Liver (tissue), 3 donors: Measurements from ENCODE around the gene SLC6A12.

Source experiments
- CTCF ChIP-seq: fragments of 150-350 bp; IDR thresholded peaks from 2 replicates; pipeline ENCODE4 v1.5.1; 2017; ENCODE audit warnings: improper control_type of control experiment, low read depth, low read length; ENCODE audit not compliant: missing input control
- EGR1 ChIP-seq, 2 donors: IDR thresholded peaks; 2 replicates each; pipeline ENCODE4 v1.6.1; 2016 to 2018; ENCODE audit warnings: antibody characterized with exemption in 2 of 2, low read depth in 2 of 2
- JUND ChIP-seq, 2 donors: IDR thresholded peaks; 2 replicates each; pipeline ENCODE4 v1.6.1; 2016; ENCODE audit warnings: antibody characterized with exemption in 2 of 2
- RXRA ChIP-seq, 2 donors: IDR thresholded peaks; 2 replicates each; pipeline ENCODE4 v1.6.1; 2017 to 2018; ENCODE audit warnings: antibody characterized with exemption in 2 of 2, mild to moderate bottlenecking in 1 of 2
- TF ChIP-seq, protein P1 (sequence below): IDR thresholded peaks from 2 replicates; pipeline ENCODE4 v1.6.1; 2016; ENCODE audit warnings: antibody characterized with exemption, mild to moderate bottlenecking
- donor health status: healthy.
- donor health status: healthy.

- TF ChIP-seq CTCF, result no peak
- TF ChIP-seq, protein P1, sequence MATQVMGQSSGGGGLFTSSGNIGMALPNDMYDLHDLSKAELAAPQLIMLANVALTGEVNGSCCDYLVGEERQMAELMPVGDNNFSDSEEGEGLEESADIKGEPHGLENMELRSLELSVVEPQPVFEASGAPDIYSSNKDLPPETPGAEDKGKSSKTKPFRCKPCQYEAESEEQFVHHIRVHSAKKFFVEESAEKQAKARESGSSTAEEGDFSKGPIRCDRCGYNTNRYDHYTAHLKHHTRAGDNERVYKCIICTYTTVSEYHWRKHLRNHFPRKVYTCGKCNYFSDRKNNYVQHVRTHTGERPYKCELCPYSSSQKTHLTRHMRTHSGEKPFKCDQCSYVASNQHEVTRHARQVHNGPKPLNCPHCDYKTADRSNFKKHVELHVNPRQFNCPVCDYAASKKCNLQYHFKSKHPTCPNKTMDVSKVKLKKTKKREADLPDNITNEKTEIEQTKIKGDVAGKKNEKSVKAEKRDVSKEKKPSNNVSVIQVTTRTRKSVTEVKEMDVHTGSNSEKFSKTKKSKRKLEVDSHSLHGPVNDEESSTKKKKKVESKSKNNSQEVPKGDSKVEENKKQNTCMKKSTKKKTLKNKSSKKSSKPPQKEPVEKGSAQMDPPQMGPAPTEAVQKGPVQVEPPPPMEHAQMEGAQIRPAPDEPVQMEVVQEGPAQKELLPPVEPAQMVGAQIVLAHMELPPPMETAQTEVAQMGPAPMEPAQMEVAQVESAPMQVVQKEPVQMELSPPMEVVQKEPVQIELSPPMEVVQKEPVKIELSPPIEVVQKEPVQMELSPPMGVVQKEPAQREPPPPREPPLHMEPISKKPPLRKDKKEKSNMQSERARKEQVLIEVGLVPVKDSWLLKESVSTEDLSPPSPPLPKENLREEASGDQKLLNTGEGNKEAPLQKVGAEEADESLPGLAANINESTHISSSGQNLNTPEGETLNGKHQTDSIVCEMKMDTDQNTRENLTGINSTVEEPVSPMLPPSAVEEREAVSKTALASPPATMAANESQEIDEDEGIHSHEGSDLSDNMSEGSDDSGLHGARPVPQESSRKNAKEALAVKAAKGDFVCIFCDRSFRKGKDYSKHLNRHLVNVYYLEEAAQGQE, result no peak
- no peak for TF ChIP-seq RXRA (IDR thresholded peaks at IDR 0.05)
- TF ChIP-seq EGR1 (IDR thresholded peaks at IDR 0.05; ENCODE audit: low read depth in 2 of 2), result no peak
- TF ChIP-seq JUND (IDR thresholded peaks at IDR 0.05), result no peak
These were observed 43.4 kb downstream of the SLC6A12 start for GRCh38 chr12:170371-171225.
